K562 treated with DMSO at 1 percent for 12 hours (cell line): ENCODE data around the gene TAF11L12. TPM values are rescaled to one million over a fixed set of nuclear protein-coding genes. Genes with fewer than 3 reads are reported as not detected.

Experiments
- total RNA-seq: library from RNA; unstranded; fragments of 300-600 nt; gene quantifications from 2 replicates; pipeline ENCODE4 v1.2.3, GENCODE V29; 2022; ENCODE audit not compliant: insufficient read depth

The TAF11L12 gene
- not detected in 2 replicates for total RNA-seq

DNA sequence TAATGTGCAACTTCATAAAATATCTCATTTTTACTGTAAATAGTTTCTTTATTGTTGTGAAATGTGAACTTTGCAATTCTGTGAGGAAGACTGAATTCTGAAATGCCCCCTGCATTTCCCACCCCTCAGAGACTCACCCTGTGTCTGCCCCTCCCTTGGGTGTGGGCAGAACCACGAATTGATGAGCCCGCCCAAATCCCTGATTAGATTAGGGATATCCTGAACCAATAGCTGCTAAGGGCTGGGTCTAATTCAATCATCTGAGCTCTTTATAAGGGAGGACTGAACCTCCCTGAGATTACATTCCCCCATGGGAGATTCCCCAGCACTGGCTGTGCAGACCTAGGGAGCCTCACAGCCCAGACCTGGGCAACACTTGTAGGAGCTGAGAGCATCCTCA, at the start of gene TAF11L12:
TAF11L12 (plus strand) TSS at position 301 of the 400 bp plus-strand sequence.

DNA sequence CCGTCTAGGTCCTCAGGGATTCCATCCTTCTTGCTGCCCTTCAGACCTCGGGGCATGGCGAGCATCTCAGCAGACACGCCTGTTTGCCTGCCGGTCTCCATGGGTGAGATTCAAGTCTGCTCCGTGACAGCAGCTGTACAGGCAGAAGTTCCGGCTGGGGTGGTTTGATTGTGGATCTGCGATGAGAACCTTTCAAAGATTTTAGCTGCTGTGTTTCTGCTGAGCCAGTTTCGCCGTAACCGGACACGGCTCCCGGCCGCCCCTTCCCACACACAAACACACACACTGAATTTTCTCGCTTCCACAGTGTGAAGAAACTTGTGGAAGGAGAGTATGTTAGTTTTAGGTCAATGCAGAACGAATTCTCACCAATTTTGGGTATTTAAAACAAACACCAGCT, 24.5 kb upstream of the TAF11L12 start, which contains the start of gene TAF11L7:
TAF11L7 (minus strand) TSS at position 101 of the 400 bp plus-strand sequence.

GRCh38 chr5:17590860-17591259, 19.3 kb upstream of the TAF11L12 start, which contains the start of gene TAF11L8:
TAF11L8 (minus strand) TSS chr5:17590960.

DNA sequence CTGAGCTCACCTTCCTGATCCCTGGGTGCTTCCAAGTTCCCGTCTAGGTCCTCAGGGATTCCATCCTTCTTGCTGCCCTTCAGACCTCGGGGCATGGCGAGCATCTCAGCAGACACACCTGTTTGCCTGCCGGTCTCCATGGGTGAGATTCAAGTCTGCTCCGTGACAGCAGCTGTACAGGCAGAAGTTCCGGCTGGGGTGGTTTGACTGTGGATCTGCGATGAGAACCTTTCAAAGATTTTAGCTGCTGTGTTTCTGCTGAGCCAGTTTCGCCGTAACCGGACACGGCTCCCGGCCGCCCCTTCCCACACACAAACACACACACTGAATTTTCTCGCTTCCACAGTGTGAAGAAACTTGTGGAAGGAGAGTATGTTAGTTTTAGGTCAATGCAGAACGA, 15.9 kb upstream of the TAF11L12 start, which contains the start of gene TAF11L9:
TAF11L9 (minus strand) TSS at position 140 of the 400 bp plus-strand sequence.

GRCh38 chr5:17597728-17598127, 12.5 kb upstream of the TAF11L12 start, which contains the start of gene TAF11L10:
TAF11L10 (minus strand) TSS chr5:17597828.

DNA sequence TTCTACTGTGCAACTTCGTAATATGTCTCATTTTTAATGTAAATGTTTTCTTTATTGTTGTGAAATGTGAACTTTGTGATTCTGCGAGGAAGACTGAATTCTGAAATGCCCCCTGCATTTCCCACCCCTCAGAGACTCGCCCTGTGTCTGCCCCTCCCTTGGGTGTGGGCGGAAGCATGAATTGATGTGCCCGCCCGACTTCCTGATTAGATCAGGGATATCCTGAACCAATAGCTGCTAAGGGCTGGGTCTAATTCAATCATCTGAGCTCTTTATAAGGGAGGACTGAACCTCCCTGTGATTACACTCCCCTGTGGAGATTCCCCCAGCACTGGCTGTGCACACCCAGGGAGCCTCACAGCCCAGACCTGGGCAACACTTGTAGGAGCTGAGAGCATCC, 6.3 kb upstream of the TAF11L12 start, which contains the start of gene TAF11L11:
TAF11L11 (plus strand) TSS at position 304 of the 400 bp plus-strand sequence.

DNA sequence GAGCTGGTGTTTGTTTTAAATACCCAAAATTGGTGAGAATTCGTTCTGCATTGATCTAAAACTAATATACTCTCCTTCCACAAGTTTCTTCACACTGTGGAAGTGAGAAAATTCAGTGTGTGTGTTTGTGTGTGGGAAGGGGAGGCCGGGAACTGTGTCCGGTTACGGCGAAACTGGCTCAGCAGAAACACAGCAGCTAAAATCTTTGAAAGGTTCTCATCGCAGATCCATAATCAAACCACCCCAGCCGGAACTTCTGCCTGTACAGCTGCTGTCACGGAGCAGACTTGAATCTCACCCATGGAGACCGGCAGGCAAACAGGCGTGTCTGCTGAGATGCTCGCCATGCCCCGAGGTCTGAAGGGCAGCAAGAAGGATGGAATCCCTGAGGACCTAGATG, 21.6 kb downstream of the TAF11L12 start, which contains the start of gene TAF11L13:
TAF11L13 (plus strand) TSS at position 301 of the 400 bp plus-strand sequence.

DNA sequence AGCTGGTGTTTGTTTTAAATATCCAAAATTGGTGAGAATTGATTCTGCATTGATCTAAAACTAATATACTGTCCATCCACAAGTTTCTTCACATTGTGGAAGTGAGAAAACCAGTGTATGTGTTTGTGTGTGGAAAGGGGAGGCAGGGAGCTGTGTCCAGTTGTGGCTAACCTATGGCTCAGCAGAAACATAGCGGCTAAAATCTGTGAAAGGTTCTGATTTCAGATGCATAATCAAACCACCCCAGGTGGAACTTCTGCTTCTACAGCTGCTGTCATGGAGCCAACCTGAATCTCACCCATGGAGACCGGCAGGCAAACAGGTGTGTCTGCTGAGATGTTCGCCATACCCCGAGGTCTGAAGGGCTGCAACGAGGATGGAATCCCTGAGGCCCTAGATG, 24.0 kb downstream of the TAF11L12 start, which contains the start of gene TAF11L14:
TAF11L14 (plus strand) TSS at position 301 of the 400 bp plus-strand sequence.

Other genes with a start within 250 kb of the TAF11L12 start
- gene TAF11L2, start 112.2 kb upstream of the TAF11L12 start, total RNA-seq = not detected in 2 replicates
- gene TAF11L3, start 92.0 kb upstream of the TAF11L12 start, total RNA-seq = not detected in 2 replicates
- not detected in 2 replicates for gene TAF11L4, start 88.6 kb upstream of the TAF11L12 start, total RNA-seq
- gene TAF11L5, start 85.2 kb upstream of the TAF11L12 start, total RNA-seq = not detected in 2 replicates
- gene TAF11L6, start 81.7 kb upstream of the TAF11L12 start, total RNA-seq = not detected in 2 replicates
- gene TAF11L7, start 24.6 kb upstream of the TAF11L12 start, total RNA-seq = not detected in 2 replicates
- gene TAF11L8, start 19.4 kb upstream of the TAF11L12 start, total RNA-seq = not detected in 2 replicates
- not detected in 2 replicates for gene TAF11L9, start 16.0 kb upstream of the TAF11L12 start, total RNA-seq
- not detected in 2 replicates for gene TAF11L10, start 12.6 kb upstream of the TAF11L12 start, total RNA-seq
- not detected in 2 replicates for gene TAF11L11, start 6.2 kb upstream of the TAF11L12 start, total RNA-seq
- gene TAF11L13, start 21.7 kb downstream of the TAF11L12 start, total RNA-seq = not detected in 2 replicates
- gene TAF11L14, start 24.1 kb downstream of the TAF11L12 start, total RNA-seq = not detected in 2 replicates